Lung (tissue), 12 donors: ENCODE results near the gene TMC8. TPM values are rescaled to one million over a fixed set of nuclear protein-coding genes. Genes with fewer than 3 reads are reported as not detected.

ENCODE experiments used
- ATAC-seq: fragments of 200-7000 bp; cut with Tn5 transposase; one replicate; pipeline ENCODE4 v1.9.1; 2020; ENCODE audit warnings: moderate number of reproducible peaks; ENCODE audit not compliant: insufficient read depth, low FRiP score
- DNase-seq, 3 donors: peaks; one replicate each; pipeline ENCODE4 v3.0.0-alpha.2; 2013 to 2017
- H3K27ac ChIP-seq, 2 donors: one replicate each; pipeline ENCODE4 v1.5.1; 2013; ENCODE audit warnings: mild to moderate bottlenecking in 2 of 2, moderate library complexity in 2 of 2, control low read depth in 1 of 2, inconsistent platforms in 1 of 2, low read depth in 1 of 2, low read length in 1 of 2
- H3K27me3 ChIP-seq, 3 donors: one replicate each; pipeline ENCODE4 v1.5.1; 2013; ENCODE audit warnings: low read length in 2 of 3; ENCODE audit not compliant: control insufficient read depth in 3 of 3, insufficient read depth in 3 of 3
- H3K36me3 ChIP-seq, 4 donors: one replicate each; pipeline ENCODE4 v1.5.1; 2013; ENCODE audit warnings: low read length in 4 of 4, mild to moderate bottlenecking in 1 of 4, moderate library complexity in 1 of 4; ENCODE audit not compliant: control insufficient read depth in 4 of 4, insufficient read depth in 4 of 4
- H3K4me1 ChIP-seq, 5 donors: one replicate each; pipeline ENCODE4 v1.5.1; 2013; ENCODE audit warnings: low read length in 5 of 5, mild to moderate bottlenecking in 2 of 5, moderate library complexity in 1 of 5; ENCODE audit not compliant: control insufficient read depth in 5 of 5, insufficient read depth in 5 of 5
- H3K4me3 ChIP-seq: one replicate; pipeline ENCODE4 v1.5.1; 2013; ENCODE audit warnings: mild to moderate bottlenecking, control low read depth, moderate library complexity
- H3K9ac ChIP-seq, 2 donors: one replicate each; pipeline ENCODE4 v1.5.1; 2013; ENCODE audit warnings: low read length in 2 of 2, control low read depth in 1 of 2; ENCODE audit not compliant: insufficient read depth in 1 of 2
- H3K9me3 ChIP-seq, 4 donors: one replicate each; pipeline ENCODE4 v1.5.1; 2013; ENCODE audit warnings: low read length in 3 of 4, mild to moderate bottlenecking in 1 of 4, moderate library complexity in 1 of 4; ENCODE audit not compliant: control insufficient read depth in 4 of 4, insufficient read depth in 3 of 4
- WGBS, 2 donors: extraction: QIAGEN DNeasy Blood & Tissue Kit; methylation state at CpG; one replicate each; pipeline ENCODE4 v1.1.7; 2013; 5-methylcytosine and 5-hydroxymethylcytosine counted together
- polyA plus RNA-seq, 2 donors: library from polyadenylated mRNA; stranded (reverse); fragments of 200-250 nt; gene quantifications; one replicate each; pipeline ENCODE4 v1.2.1, GENCODE V29; 2013
- total RNA-seq, 2 donors: library from RNA; depleted of rRNA in 1 of 2; stranded (reverse); fragments of >200 nt in 1 of 2; gene quantifications; one replicate each; pipeline ENCODE4 v1.2.1, GENCODE V29; 2014 to 2021
- TF ChIP-seq, protein P1 (sequence below): IDR thresholded peaks from 2 replicates; pipeline ENCODE4 v1.5.1; 2012; ENCODE audit warnings: mild to moderate bottlenecking; ENCODE audit errors: control extremely low read depth, extremely low read depth
- donor health status: control.
- donor health status: control.
- donor health status: Bipolar disorder and iron deficiency.
- donor health status: healthy.
- donor health status: DM: yes; HTN: yes; CAD: no.

The TMC8 gene
- total and polyA plus RNA-seq, 4 donors = 15.5 to 28.1 (median 18.5) TPM

DNA sequence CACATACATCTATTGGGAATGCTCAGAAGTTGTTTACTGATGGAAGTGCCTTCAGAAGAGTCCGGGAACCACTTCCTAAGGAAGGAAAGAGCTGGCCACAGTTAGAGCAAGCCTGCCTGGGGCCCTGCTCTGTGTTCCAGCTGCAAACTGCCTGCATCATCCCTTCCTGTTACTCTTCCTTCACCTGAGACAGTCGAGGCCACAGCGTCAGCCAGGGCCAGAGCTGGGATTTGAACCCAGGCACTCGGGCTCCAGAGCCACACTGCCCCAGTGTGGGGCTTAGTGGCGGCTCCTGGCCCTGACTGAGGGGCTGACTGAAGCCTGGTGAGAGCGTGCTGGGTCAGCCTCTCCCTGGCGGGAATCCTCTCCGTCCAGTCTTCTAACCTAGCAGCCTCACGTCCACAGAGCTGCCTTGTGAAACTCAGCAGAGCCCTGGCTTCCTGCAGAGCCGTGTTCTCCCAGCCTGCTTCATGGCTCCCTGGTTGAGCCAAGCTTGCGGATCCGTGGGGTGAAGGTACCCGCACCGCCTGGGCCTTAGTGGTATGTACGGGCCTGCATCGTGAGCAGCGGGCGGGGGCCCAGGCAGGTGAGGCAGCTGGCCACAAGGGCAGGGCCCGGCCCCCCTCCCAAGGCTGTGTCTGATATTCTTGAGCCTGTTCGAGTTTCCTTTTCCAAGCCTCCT lies 11.0 kb downstream of the TMC8 start:
- peaks cover 0 to 29% (median 18%) of the 10 kb centered on the region in 5 donors for H3K4me1 ChIP-seq
- H3K9ac ChIP-seq = no peak overlapping the region
- no peak for ATAC-seq
- DNase-seq = no peak
- no peaks in the 10 kb centered on the region for H3K9me3 ChIP-seq
- TF ChIP-seq, protein P1, sequence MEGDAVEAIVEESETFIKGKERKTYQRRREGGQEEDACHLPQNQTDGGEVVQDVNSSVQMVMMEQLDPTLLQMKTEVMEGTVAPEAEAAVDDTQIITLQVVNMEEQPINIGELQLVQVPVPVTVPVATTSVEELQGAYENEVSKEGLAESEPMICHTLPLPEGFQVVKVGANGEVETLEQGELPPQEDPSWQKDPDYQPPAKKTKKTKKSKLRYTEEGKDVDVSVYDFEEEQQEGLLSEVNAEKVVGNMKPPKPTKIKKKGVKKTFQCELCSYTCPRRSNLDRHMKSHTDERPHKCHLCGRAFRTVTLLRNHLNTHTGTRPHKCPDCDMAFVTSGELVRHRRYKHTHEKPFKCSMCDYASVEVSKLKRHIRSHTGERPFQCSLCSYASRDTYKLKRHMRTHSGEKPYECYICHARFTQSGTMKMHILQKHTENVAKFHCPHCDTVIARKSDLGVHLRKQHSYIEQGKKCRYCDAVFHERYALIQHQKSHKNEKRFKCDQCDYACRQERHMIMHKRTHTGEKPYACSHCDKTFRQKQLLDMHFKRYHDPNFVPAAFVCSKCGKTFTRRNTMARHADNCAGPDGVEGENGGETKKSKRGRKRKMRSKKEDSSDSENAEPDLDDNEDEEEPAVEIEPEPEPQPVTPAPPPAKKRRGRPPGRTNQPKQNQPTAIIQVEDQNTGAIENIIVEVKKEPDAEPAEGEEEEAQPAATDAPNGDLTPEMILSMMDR = no peak
- H3K4me3 ChIP-seq = no peak overlapping the region
- no peaks in the 10 kb centered on the region for H3K27me3 ChIP-seq
- no peaks in the 10 kb centered on the region for H3K36me3 ChIP-seq
- WGBS, 2 donors = 64 to 72% methylated on average over 20 of the region's 20 CpGs
- peak overlapping the region in 1 of 2 donors; percentile 76 for H3K27ac ChIP-seq

DNA sequence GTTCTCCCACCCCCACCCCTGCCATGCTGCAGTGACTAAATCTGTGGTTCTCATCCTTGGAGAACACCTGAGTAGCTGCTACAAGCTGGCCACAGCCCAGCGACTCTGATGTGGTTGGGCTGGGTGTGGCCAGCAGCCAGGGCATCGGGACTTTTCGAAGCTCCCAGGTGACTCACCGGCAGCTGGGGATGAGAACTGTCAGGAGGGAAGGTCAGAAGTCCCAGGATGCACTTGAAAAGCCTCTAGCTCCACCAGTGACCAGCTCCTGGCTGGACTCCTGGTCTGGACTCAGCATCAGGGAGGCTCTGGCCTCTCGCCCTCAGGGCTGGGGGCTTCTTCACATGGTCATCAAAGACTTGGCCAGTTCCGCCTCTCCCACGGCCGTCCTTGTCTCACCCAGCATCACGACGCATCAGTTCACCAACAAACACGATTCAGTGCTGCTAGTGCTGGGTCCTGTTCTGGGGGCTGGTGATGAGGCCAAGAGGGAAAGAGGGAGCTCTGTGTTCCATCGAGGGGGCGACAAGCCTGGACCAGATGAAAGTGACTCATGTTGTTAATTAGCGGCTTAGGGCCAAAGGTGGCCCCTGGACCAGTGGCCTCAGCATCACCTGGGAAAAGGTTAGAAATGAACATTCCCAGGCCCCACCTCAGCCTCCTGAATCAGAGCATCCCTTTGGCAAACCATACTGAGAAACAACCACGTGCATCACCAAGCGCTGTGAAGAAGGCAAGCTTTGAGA lies 11.7 kb downstream of the TMC8 start:
- 82 to 88% methylated on average over 16 of the region's 16 CpGs for WGBS, 2 donors

DNA sequence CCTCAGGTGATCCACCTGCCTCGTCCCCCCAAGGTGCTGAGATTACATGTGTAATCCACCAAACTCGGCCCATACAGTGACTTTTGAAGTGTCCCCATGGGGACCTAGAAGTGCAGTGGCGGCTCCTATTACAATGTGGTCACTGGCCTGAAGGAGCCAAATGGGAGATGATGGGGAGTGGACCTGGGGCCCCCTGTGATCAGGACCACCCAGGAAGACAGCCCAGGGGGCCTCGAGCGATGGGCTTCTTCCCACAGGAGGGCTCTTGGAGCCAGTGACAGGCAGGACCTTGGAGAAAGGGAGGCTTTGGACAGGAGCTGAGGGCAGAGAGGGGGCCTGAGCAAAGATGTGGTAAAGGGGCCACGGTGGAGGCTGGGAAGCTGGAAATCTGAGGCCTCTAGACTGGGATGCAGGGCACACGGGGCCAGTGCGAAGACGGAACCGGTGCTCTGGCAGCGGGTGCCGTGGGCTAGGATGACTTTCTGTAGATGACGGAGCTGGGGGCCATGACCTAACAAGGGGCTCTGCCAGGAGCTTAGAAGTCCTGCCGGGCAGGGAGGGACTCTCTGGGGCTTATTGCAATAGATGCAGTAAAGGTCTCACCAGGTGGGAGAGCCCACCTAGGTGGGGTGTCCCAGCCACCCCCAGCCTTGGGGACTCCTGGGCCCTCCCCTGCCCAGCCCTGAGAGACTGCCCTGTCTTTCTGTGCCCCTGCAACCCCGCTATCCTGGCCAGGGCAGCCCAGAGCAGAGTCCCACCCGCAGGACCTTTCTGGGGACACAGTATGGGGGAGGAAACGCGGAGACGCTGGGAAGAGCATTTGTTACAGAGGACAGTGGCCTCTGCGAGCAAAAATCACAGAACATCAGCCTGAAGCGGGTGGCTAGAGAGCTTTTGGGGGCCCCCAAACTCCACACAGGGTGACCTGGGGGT lies 12.9 kb downstream of the TMC8 start:
- no peak overlapping the region for H3K4me3 ChIP-seq
- no peaks in the 10 kb centered on the region for H3K27me3 ChIP-seq
- peaks cover 0 to 29% (median 18%) of the 10 kb centered on the region in 5 donors for H3K4me1 ChIP-seq
- TF ChIP-seq, protein P1 = no peak
- no peak overlapping the region for H3K9ac ChIP-seq
- ATAC-seq = no peak
- DNase-seq = no peak
- H3K9me3 ChIP-seq = no peaks in the 10 kb centered on the region
- no peaks in the 10 kb centered on the region for H3K36me3 ChIP-seq
- H3K27ac ChIP-seq = peak overlapping the region in 1 of 2 donors; percentile 29
- WGBS, 2 donors = 90 to 93% methylated on average over 21 of the region's 21 CpGs

More for the DNA sequence above, 11.7 kb downstream of the TMC8 start:
- no peaks in the 10 kb centered on the region for H3K36me3 ChIP-seq
- ATAC-seq (no peak), DNase-seq (no peak)
- no peaks in the 10 kb centered on the region for H3K27me3 ChIP-seq
- TF ChIP-seq, protein P1 = no peak
- H3K4me1 ChIP-seq = peaks cover 0 to 29% (median 18%) of the 10 kb centered on the region in 5 donors
- no peak overlapping the region for H3K9ac ChIP-seq
- H3K4me3 ChIP-seq = no peak overlapping the region
- no peaks in the 10 kb centered on the region for H3K9me3 ChIP-seq
- H3K27ac ChIP-seq = peak overlapping the region in 1 of 2 donors; percentile 26
